SK-N-SH (cell line): ENCODE measurements around the gene RNF223.

Experiments used
- TF ChIP-seq, protein P1 (sequence below): IDR thresholded peaks from 2 replicates; pipeline ENCODE4 v1.4.0; 2012; ENCODE audit warnings: low read depth, borderline replicate concordance
- TF ChIP-seq, protein P2 (sequence below): IDR thresholded peaks from 2 replicates; pipeline ENCODE4 v1.4.0; 2012; ENCODE audit warnings: low read depth
- TF ChIP-seq, protein P3 (sequence below): fragments of 200-600 bp; sonication (generic); IDR thresholded peaks from 2 replicates; pipeline ENCODE4 v1.6.1; 2017; ENCODE audit warnings: antibody characterized with exemption, mild to moderate bottlenecking, moderate library complexity

DNA sequence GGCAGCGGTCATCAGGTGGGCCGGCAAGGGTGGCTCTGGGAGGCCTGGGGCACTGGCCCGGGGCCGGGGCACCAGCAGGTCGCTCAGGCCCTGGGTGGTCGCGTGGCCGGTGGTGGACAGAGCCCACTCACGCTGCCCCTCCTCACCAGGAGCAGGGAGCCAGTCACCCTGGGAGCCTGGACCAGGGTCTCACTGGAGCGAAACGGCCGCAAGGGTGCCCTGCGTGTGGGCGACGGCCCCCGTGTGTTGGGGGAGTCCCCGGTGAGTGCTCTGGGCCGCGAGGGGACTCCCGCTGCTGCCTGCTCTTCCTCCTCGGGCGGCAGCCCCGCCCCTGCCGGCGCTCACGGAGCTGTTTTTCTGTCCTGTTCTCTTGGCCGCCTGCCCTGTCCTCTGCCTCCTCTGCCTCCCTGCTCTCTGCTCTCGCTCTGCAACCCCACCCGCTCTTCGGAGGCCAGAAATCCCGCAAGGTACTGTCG is 23.5 kb downstream of the RNF223 start:
- TF ChIP-seq, protein P1, sequence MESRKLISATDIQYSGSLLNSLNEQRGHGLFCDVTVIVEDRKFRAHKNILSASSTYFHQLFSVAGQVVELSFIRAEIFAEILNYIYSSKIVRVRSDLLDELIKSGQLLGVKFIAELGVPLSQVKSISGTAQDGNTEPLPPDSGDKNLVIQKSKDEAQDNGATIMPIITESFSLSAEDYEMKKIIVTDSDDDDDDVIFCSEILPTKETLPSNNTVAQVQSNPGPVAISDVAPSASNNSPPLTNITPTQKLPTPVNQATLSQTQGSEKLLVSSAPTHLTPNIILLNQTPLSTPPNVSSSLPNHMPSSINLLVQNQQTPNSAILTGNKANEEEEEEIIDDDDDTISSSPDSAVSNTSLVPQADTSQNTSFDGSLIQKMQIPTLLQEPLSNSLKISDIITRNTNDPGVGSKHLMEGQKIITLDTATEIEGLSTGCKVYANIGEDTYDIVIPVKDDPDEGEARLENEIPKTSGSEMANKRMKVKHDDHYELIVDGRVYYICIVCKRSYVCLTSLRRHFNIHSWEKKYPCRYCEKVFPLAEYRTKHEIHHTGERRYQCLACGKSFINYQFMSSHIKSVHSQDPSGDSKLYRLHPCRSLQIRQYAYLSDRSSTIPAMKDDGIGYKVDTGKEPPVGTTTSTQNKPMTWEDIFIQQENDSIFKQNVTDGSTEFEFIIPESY: no peak
- TF ChIP-seq, protein P2, sequence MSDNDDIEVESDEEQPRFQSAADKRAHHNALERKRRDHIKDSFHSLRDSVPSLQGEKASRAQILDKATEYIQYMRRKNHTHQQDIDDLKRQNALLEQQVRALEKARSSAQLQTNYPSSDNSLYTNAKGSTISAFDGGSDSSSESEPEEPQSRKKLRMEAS: no peak
- TF ChIP-seq, protein P3, sequence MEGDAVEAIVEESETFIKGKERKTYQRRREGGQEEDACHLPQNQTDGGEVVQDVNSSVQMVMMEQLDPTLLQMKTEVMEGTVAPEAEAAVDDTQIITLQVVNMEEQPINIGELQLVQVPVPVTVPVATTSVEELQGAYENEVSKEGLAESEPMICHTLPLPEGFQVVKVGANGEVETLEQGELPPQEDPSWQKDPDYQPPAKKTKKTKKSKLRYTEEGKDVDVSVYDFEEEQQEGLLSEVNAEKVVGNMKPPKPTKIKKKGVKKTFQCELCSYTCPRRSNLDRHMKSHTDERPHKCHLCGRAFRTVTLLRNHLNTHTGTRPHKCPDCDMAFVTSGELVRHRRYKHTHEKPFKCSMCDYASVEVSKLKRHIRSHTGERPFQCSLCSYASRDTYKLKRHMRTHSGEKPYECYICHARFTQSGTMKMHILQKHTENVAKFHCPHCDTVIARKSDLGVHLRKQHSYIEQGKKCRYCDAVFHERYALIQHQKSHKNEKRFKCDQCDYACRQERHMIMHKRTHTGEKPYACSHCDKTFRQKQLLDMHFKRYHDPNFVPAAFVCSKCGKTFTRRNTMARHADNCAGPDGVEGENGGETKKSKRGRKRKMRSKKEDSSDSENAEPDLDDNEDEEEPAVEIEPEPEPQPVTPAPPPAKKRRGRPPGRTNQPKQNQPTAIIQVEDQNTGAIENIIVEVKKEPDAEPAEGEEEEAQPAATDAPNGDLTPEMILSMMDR: no peak
